Neuronal stem cell (in vitro differentiated cells): ENCODE results near the gene TBK1.

ENCODE experiments used
- DNase-seq: peaks from one replicate; pipeline ENCODE4 v3.0.0-alpha.2; 2013; ENCODE audit warnings: low spot score
- H2AFZ ChIP-seq: one replicate; pipeline ENCODE4 v1.6.1; 2013; ENCODE audit warnings: mild to moderate bottlenecking, low read length, inconsistent platforms
- H2AK5ac ChIP-seq: 2 replicates; pipeline ENCODE4 v1.6.1; 2013; ENCODE audit warnings: low read depth, mild to moderate bottlenecking, inconsistent platforms, low read length, moderate library complexity, mixed read lengths
- H2BK120ac ChIP-seq: 2 replicates; pipeline ENCODE4 v1.6.1; 2013; ENCODE audit warnings: low read depth, mild to moderate bottlenecking, inconsistent platforms, low read length, moderate library complexity, mixed read lengths
- H2BK12ac ChIP-seq: one replicate; pipeline ENCODE4 v1.6.1; 2013; ENCODE audit warnings: low read length, inconsistent platforms
- H2BK15ac ChIP-seq: 2 replicates; pipeline ENCODE4 v1.6.1; 2013; ENCODE audit warnings: mild to moderate bottlenecking, low read length, inconsistent platforms, mixed read lengths
- H2BK5ac ChIP-seq: one replicate; pipeline ENCODE4 v1.6.1; 2013; ENCODE audit warnings: inconsistent platforms, mild to moderate bottlenecking, low read length, moderate library complexity
- H3K14ac ChIP-seq: one replicate; pipeline ENCODE4 v1.6.1; 2013; ENCODE audit warnings: low read length, inconsistent platforms
- H3K18ac ChIP-seq: 2 replicates; pipeline ENCODE4 v1.6.1; 2013; ENCODE audit warnings: low read length, inconsistent platforms
- H3K23ac ChIP-seq: 2 replicates; pipeline ENCODE4 v1.6.1; 2013; ENCODE audit warnings: low read depth, mild to moderate bottlenecking, mixed read lengths, low read length, inconsistent platforms; ENCODE audit not compliant: poor library complexity
- H3K27ac ChIP-seq: replicated peaks from 3 replicates; pipeline ENCODE4 v1.5.1; 2013; ENCODE audit warnings: low read length, inconsistent platforms
- H3K27me3 ChIP-seq, 3 experiments: 2 replicates each; pipeline ENCODE4 v1.6.1; 2013; ENCODE audit warnings: low read length in 3 of 3, mild to moderate bottlenecking in 2 of 3, inconsistent platforms in 1 of 3, low read depth in 1 of 3, mixed read lengths in 1 of 3, moderate library complexity in 1 of 3; ENCODE audit not compliant: control insufficient read depth in 3 of 3, insufficient read depth in 3 of 3
- H3K36me3 ChIP-seq, 2 donors: replicated peaks in 1 of 2; 2 replicates each; pipeline ENCODE4 v1.6.1; 2013; ENCODE audit warnings: low read length in 2 of 2; ENCODE audit not compliant: control insufficient read depth in 2 of 2, insufficient read depth in 2 of 2
- H3K4ac ChIP-seq: 2 replicates; pipeline ENCODE4 v1.6.1; 2013; ENCODE audit warnings: inconsistent platforms, mild to moderate bottlenecking, low read length, moderate library complexity
- H3K4me1 ChIP-seq, 2 donors: 1 replicate in 1 of 2; 2 replicates in 1 of 2; pipeline ENCODE4 v1.6.1; 2013; ENCODE audit warnings: low read length in 2 of 2, low read depth in 1 of 2; ENCODE audit not compliant: control insufficient read depth in 2 of 2, insufficient read depth in 1 of 2
- H3K4me2 ChIP-seq: one replicate; pipeline ENCODE4 v1.6.1; 2013; ENCODE audit warnings: mild to moderate bottlenecking, low read length, inconsistent platforms; ENCODE audit not compliant: insufficient read depth, poor library complexity, severe bottlenecking
- H3K4me3 ChIP-seq, 2 donors: 2 replicates each; pipeline ENCODE4 v1.5.1; 2013; ENCODE audit warnings: low read length in 2 of 2, mild to moderate bottlenecking in 2 of 2, inconsistent platforms in 1 of 2, moderate library complexity in 1 of 2
- H3K79me1 ChIP-seq: one replicate; pipeline ENCODE4 v1.6.1; 2013; ENCODE audit warnings: low read depth, mild to moderate bottlenecking, inconsistent platforms, low read length, moderate library complexity
- H3K9ac ChIP-seq: one replicate; pipeline ENCODE4 v1.6.1; 2013; ENCODE audit warnings: mild to moderate bottlenecking, low read depth, low read length, inconsistent platforms; ENCODE audit not compliant: poor library complexity
- H3K9me3 ChIP-seq, 2 donors: replicated peaks in 1 of 2; 2 replicates each; pipeline versions ENCODE3 to v1.6.1; 2013; ENCODE audit warnings: low read length in 2 of 2, mild to moderate bottlenecking in 2 of 2, inconsistent platforms in 1 of 2, low read depth in 1 of 2, mixed read lengths in 1 of 2, moderate library complexity in 1 of 2; ENCODE audit not compliant: control insufficient read depth in 2 of 2, insufficient read depth in 1 of 2
- H4K8ac ChIP-seq: one replicate; pipeline ENCODE4 v1.6.1; 2013; ENCODE audit warnings: low read depth, mild to moderate bottlenecking, inconsistent platforms, low read length, moderate library complexity
- H4K91ac ChIP-seq: one replicate; pipeline ENCODE4 v1.6.1; 2013; ENCODE audit warnings: low read length, low read depth, mild to moderate bottlenecking, inconsistent platforms; ENCODE audit not compliant: poor library complexity
- WGBS, 2 donors: extraction: QIAGEN DNeasy Blood & Tissue Kit; methylation state at CpG; one replicate each; pipeline ENCODE4 v1.1.7; 2013; ENCODE audit warnings: missing lambda C conversion rate in 2 of 2, mixed read lengths in 1 of 2; ENCODE audit not compliant: insufficient read length in 2 of 2, insufficient replicate concordance in 1 of 2; ENCODE audit errors: extremely low coverage in 2 of 2; 5-methylcytosine and 5-hydroxymethylcytosine counted together

TBK1 gene

GRCh38 chr12:64493513-64493912, 41.6 kb downstream of the TBK1 start:
- no peak overlapping the region for H3K9ac ChIP-seq
- no peak overlapping the region for H3K4ac ChIP-seq
- no peaks in the 10 kb centered on the region for H3K9me3 ChIP-seq
- WGBS, 2 donors = no CpG with 5 or more reads among the region's 3 CpGs
- H3K36me3 ChIP-seq = peaks cover 12 to 89% of the 10 kb centered on the region in 2 donors
- H3K4me2 ChIP-seq = no peak overlapping the region
- no peak overlapping the region for H2BK120ac ChIP-seq
- H4K8ac ChIP-seq = no peak overlapping the region
- no peak overlapping the region for H3K4me3 ChIP-seq
- H3K23ac ChIP-seq = no peak overlapping the region
- no peak overlapping the region for H3K27ac ChIP-seq
- no peak overlapping the region for H2BK5ac ChIP-seq
- no peaks in the 10 kb centered on the region for H3K4me1 ChIP-seq
- no peak overlapping the region for H2BK12ac ChIP-seq
- no peak overlapping the region for H2AK5ac ChIP-seq
- no peak for DNase-seq
- H2AFZ ChIP-seq = no peak overlapping the region
- no peak overlapping the region for H3K18ac ChIP-seq
- H3K14ac ChIP-seq = no peak overlapping the region
- H2BK15ac ChIP-seq = no peak overlapping the region
- H4K91ac ChIP-seq = no peak overlapping the region
- no peaks in the 10 kb centered on the region for H3K79me1 ChIP-seq
- no peaks in the 10 kb centered on the region for H3K27me3 ChIP-seq

GRCh38 chr12:64494998-64495729, 43.2 kb downstream of the TBK1 start:
- no peak overlapping the region for H2AK5ac ChIP-seq
- H3K14ac ChIP-seq = no peak overlapping the region
- H3K4me1 ChIP-seq = no peaks in the 10 kb centered on the region
- H4K91ac ChIP-seq = no peak overlapping the region
- no peak overlapping the region for H2BK120ac ChIP-seq
- H3K79me1 ChIP-seq = no peaks in the 10 kb centered on the region
- no peaks in the 10 kb centered on the region for H3K27me3 ChIP-seq
- no peak overlapping the region for H3K18ac ChIP-seq
- no peak overlapping the region for H3K4ac ChIP-seq
- no peak overlapping the region for H3K4me3 ChIP-seq
- no peak overlapping the region for H3K27ac ChIP-seq
- no peak overlapping the region for H3K23ac ChIP-seq
- H2AFZ ChIP-seq = no peak overlapping the region
- WGBS, 2 donors = no CpG with 5 or more reads among the region's 5 CpGs
- no peak overlapping the region for H3K4me2 ChIP-seq
- H3K9me3 ChIP-seq = no peaks in the 10 kb centered on the region
- H2BK12ac ChIP-seq = no peak overlapping the region
- H3K36me3 ChIP-seq = peaks cover 10 to 87% of the 10 kb centered on the region in 2 donors
- no peak for DNase-seq
- H2BK15ac ChIP-seq = no peak overlapping the region
- H4K8ac ChIP-seq = no peak overlapping the region
- no peak overlapping the region for H3K9ac ChIP-seq
- H2BK5ac ChIP-seq = no peak overlapping the region

DNA sequence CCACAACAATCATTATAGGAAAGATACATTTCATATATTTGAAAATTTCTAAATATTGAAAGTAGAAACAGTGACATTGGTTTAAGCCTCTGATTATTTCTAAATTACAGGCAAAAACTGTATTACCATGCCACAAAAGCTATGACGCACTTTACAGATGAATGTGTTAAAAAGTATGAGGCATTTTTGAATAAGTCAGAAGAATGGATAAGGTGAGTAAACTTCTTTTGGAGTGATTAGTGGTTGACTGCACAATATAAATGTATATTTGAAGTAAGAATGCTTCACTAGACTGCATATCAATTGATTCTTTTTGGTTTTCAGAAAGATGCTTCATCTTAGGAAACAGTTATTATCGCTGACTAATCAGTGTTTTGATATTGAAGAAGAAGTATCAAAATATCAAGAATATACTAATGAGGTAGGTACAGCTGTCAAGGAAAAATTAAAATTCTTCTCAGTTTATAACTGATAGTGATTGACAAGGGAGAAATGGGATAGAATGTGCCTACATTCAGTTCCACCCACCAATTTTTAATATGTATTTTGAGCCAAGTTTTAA, 45.0 kb downstream of the TBK1 start:
- Histone ChIP-seq H2BK120ac (no peak overlapping the region), H2BK12ac (no peak overlapping the region), H3K27me3 (no peaks in the 10 kb centered on the region), H3K4me1 (no peaks in the 10 kb centered on the region), H4K8ac (no peak overlapping the region), H3K4ac (no peak overlapping the region), H2AK5ac (no peak overlapping the region), H2BK5ac (no peak overlapping the region), H2BK15ac (no peak overlapping the region), H3K18ac (no peak overlapping the region), H3K4me2 (no peak overlapping the region), H4K91ac (no peak overlapping the region), H3K23ac (no peak overlapping the region), H3K9ac (no peak overlapping the region), H3K27ac (no peak overlapping the region), H3K9me3 (no peaks in the 10 kb centered on the region), H2AFZ (no peak overlapping the region), H3K79me1 (no peaks in the 10 kb centered on the region), H3K14ac (no peak overlapping the region), H3K36me3 (peaks cover 8 to 86% of the 10 kb centered on the region in 2 donors), H3K4me3 (no peak overlapping the region)
- no peak for DNase-seq
- WGBS, 2 donors = no CpG with 5 or more reads among the region's 2 CpGs

DNA sequence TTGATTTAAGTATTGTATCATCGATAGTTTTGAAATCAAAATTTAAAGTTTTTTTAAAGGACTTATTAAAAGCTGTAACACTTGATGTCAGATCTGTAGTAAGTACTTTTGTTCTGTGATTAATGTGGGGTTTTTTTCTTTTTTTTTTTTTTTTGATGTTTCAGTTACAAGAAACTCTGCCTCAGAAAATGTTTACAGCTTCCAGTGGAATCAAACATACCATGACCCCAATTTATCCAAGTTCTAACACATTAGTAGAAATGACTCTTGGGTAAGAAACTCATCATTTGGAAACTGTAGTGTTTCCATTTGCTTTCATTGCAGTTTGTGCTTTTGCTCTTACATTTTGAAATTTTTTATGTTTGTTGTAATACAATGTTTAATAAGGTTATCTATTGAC, 45.6 kb downstream of the TBK1 start:
- H4K91ac ChIP-seq = no peak overlapping the region
- no peak overlapping the region for H3K14ac ChIP-seq
- no peaks in the 10 kb centered on the region for H3K27me3 ChIP-seq
- no peak overlapping the region for H2BK15ac ChIP-seq
- no peak overlapping the region for H2BK12ac ChIP-seq
- no peak overlapping the region for H3K4ac ChIP-seq
- H3K27ac ChIP-seq = no peak overlapping the region
- H2AK5ac ChIP-seq = no peak overlapping the region
- H3K23ac ChIP-seq = no peak overlapping the region
- H3K36me3 ChIP-seq = peaks cover 8 to 85% of the 10 kb centered on the region in 2 donors
- no peaks in the 10 kb centered on the region for H3K79me1 ChIP-seq
- H2BK120ac ChIP-seq = no peak overlapping the region
- H3K4me3 ChIP-seq = no peak overlapping the region
- no peak overlapping the region for H4K8ac ChIP-seq
- no peak overlapping the region for H2AFZ ChIP-seq
- no peaks in the 10 kb centered on the region for H3K9me3 ChIP-seq
- no peak overlapping the region for H3K9ac ChIP-seq
- WGBS, 2 donors = no CpG with 5 or more reads among the region's 1 CpG
- no peak overlapping the region for H3K4me2 ChIP-seq
- H3K4me1 ChIP-seq = no peaks in the 10 kb centered on the region
- no peak overlapping the region for H3K18ac ChIP-seq
- no peak overlapping the region for H2BK5ac ChIP-seq
- no peak for DNase-seq
